Activated CD4-positive, alpha-beta T cell treated with anti-CD3 and anti-CD28 coated beads for 36 hours (primary cell): Measurements from ENCODE around the gene GCH1. TPM values are rescaled to one million over a fixed set of nuclear protein-coding genes. Genes with fewer than 3 reads are reported as not detected.

Source experiments
- ATAC-seq: fragments of 200-7000 bp; cut with Tn5 transposase; one replicate; pipeline ENCODE4 v1.10.0; 2021; ENCODE audit warnings: mild to moderate bottlenecking, moderate library complexity
- CTCF ChIA-PET: fragments of 350-600 bp; sonication (Branson Sonifier 250); formaldehyde crosslinking; loops from one replicate; lab custom pipeline; 2021; ENCODE audit warnings: antibody characterized with exemption; lab: Charles Lee
- POLR2A ChIA-PET: fragments of 350-600 bp; sonication (Branson Sonifier 250); formaldehyde crosslinking; loops from one replicate; lab custom pipeline; 2021; ENCODE audit warnings: antibody characterized with exemption, inconsistent platforms; lab: Charles Lee
- DNase-seq: peaks from one replicate; pipeline ENCODE4 v3.0.0-alpha.2; 2020
- H3K27ac Mint-ChIP-seq: one replicate; pipeline ENCODE4 v1.8.0; 2021; ENCODE audit warnings: mixed read lengths
- H3K27me3 Mint-ChIP-seq: one replicate; pipeline ENCODE4 v1.8.0; 2021; ENCODE audit warnings: mixed read lengths
- H3K36me3 Mint-ChIP-seq: one replicate; pipeline ENCODE4 v1.8.0; 2021; ENCODE audit warnings: low read depth, mixed read lengths
- H3K4me1 Mint-ChIP-seq: one replicate; pipeline ENCODE4 v1.8.0; 2021; ENCODE audit warnings: mixed read lengths
- H3K4me3 Mint-ChIP-seq: one replicate; pipeline ENCODE4 v1.8.0; 2021; ENCODE audit warnings: mild to moderate bottlenecking, moderate library complexity, mixed read lengths
- H3K9me3 Mint-ChIP-seq: one replicate; pipeline ENCODE4 v1.8.0; 2021; ENCODE audit warnings: low read depth, mixed read lengths
- intact Hi-C, 2 experiments: fragments of 100-400 bp; cut with DNase I in 1 of 2; cut with micrococcal nuclease in 1 of 2; formaldehyde crosslinking; loops; one replicate each; pipeline versions ENCODE4 v1.14.2 to v1.15.1; 2022 to 2024; cut with DNase I, micrococcal nuclease
- total RNA-seq, 2 experiments: library from RNA; stranded (reverse); gene quantifications; one replicate each; pipeline ENCODE4 v1.2.3, GENCODE V29; 2021

Gene GCH1, protein sequence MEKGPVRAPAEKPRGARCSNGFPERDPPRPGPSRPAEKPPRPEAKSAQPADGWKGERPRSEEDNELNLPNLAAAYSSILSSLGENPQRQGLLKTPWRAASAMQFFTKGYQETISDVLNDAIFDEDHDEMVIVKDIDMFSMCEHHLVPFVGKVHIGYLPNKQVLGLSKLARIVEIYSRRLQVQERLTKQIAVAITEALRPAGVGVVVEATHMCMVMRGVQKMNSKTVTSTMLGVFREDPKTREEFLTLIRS
- 10 to 100 TPM; 28.1 to 36.4 TPM for total RNA-seq

DNA sequence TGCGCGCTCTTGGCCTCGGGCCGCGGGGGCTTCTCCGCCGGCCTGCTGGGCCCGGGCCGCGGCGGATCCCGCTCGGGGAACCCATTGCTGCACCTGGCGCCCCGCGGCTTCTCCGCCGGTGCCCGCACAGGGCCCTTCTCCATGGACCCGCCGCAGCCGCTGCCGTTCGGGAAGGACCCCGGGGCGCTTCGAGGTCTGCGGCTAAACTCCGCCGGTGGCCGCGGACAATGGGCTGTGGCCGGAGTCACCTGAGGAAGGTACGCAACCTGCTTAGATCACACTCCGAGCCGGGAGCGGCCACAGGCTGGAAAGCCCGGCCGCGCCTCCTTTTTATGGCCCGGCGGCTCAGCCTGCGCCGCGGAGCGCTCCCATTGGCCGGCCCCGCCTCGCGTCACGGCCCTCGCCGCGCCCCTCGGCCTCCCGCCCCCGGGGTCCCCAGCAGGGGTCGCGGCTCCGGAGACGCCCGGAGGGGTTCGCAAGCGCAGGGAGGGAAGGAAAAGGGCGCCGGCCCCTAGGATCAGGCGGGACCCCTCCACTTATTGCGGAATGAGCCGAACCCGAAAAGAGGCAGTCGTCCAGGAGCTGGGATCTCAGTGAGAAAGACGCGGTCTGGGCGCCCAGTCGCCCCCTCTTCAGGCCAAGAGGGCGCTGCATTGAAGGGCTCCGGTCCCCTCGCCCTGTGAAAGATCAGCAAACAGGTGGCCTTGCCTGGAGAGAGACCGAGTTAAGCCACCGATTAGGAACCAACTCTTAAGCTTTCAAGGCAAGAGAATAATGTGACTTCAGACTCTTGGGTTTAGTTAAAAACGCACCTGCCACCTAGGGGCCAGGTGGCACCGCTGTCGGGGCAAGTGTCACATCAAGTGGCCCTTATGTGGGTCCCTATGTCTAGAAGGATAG lies at the start of gene GCH1:
Gene GCH1 (minus strand): TSS at position 306 of the 900 bp plus-strand sequence. CDS start 163 bp downstream, at position 143.
- Mint-ChIP-seq H3K27me3 (no peaks in the 10 kb centered on the region), H3K4me1 (peaks cover 26% of the 10 kb centered on the region), H3K4me3 (peak within 1 kb of the TSS; percentile 88), H3K9me3 (no peaks in the 10 kb centered on the region), H3K27ac (peak within 1 kb of the TSS; percentile 90), H3K36me3 (peaks cover 9% of the 10 kb centered on the region)
- peak; percentile 81 for DNase-seq
- POLR2A ChIA-PET: interaction anchor here (0.6 to 1.4 kb wide), 5 partner anchors 12 to 414 kb away, joined by 3 read pairs; no protein-coding TSS in a partner anchor
- ATAC-seq: peak; percentile 80
- CTCF ChIA-PET: interaction anchor here (0.7 to 5.6 kb wide), 9 partner anchors 9 to 418 kb away, joined by 3 to 42 read pairs (median 5); no protein-coding TSS in a partner anchor
- intact Hi-C loops: loop anchor here (1.0 to 10.0 kb wide), 11 partner anchors 20 to 460 kb away; partner anchors contain the start of genes MAPK1IP1L (in 2 of the 2), SOCS4 (in 2 of the 2), WDHD1 (in 2 of the 2) and CGRRF1 (in 1 of the 2)

DNA sequence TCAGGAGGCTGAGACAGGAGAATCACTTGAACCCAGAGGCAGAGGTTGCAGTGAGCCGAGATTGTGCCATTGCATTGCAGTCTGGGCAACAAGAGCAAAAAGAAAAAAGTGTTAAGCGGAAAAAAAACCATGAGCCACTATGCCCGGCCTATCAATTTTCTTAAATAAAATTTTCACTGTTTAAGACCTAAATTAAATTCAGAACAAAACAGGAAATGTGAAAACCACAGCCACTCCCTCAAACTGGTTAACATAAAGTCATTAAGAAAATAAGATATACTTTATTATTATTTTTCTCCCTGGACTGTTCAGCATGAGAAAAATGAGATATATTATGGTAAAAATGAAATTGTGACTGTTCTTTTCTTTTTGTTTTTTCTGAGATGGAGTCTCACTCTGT lies 44.6 kb upstream of the GCH1 start:
- peaks cover 2% of the 10 kb centered on the region for H3K4me1 Mint-ChIP-seq
- H3K27ac Mint-ChIP-seq: no peak overlapping the region
- POLR2A ChIA-PET: no interaction called here
- DNase-seq: no peak
- no peaks in the 10 kb centered on the region for H3K27me3 Mint-ChIP-seq
- no peaks in the 10 kb centered on the region for H3K9me3 Mint-ChIP-seq
- H3K36me3 Mint-ChIP-seq: peaks cover 57% of the 10 kb centered on the region
- intact Hi-C loops: no loop called here
- no peak for ATAC-seq
- CTCF ChIA-PET: no interaction called here
- H3K4me3 Mint-ChIP-seq: no peak overlapping the region

DNA sequence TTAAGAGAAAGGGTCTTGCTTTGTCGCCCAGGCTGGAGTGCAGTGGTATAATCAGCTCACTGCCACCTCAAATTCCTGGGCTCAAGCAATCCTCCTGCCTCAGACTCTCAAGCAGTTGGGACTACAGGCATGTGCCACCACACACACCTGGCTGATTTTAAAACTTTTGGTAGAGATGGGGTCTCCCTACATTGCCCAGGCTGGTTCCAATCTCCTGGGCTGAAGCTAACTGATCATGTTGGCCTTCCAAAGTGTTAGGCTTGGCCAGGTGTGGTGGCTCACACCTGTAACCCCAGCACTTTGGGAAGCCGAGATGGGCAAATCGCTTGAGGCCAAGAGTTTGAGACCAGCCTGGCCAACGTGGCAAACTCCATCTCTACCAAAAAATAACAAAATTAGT lies 43.9 kb upstream of the GCH1 start:
- H3K9me3 Mint-ChIP-seq: no peaks in the 10 kb centered on the region
- POLR2A ChIA-PET: interaction anchor here (0.7 kb wide), 1 partner anchor 332 kb away, joined by 3 read pairs; no protein-coding TSS in a partner anchor
- no peaks in the 10 kb centered on the region for H3K27me3 Mint-ChIP-seq
- no peak for ATAC-seq
- intact Hi-C loops: no loop called here
- peaks cover 2% of the 10 kb centered on the region for H3K4me1 Mint-ChIP-seq
- no peak overlapping the region for H3K27ac Mint-ChIP-seq
- no peak for DNase-seq
- peaks cover 57% of the 10 kb centered on the region for H3K36me3 Mint-ChIP-seq
- no peak overlapping the region for H3K4me3 Mint-ChIP-seq
- CTCF ChIA-PET: interaction anchor here (1.2 kb wide), 1 partner anchor 357 kb away, joined by 3 read pairs; no protein-coding TSS in a partner anchor

DNA sequence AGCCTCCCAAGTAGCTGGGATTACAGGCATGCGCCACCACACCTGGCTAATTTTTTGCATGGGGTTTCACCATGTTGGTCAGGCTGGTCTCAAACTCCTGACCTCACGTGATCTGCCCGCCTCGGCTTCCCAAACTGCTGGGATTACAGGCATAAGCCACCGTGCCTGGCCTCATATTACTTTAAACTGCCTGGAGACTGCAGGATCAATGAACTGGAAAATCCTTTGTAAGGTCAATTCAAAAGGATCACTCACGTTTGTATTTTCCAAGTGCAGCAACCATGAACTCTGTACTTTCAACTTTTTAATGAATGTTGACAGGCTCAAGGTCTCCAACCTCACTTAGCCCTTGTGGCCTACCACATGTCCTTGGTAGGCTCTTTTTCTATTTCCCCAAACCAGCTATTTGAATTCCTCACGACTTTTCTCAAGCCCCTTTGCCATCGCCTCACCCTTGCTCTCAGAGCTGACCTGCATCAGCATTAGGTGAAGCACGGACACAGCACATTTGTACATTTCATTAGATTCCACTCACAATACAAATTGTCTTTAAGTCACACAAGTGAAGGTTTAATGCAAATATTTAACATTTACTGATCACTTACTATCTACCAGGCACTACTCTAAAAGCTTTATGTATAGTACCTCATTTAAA lies 42.2 kb upstream of the GCH1 start:
- H3K27me3 Mint-ChIP-seq: no peaks in the 10 kb centered on the region
- no peaks in the 10 kb centered on the region for H3K9me3 Mint-ChIP-seq
- H3K36me3 Mint-ChIP-seq: peaks cover 55% of the 10 kb centered on the region
- ChIA-PET CTCF (interaction anchor here (1.2 kb wide), 1 partner anchor 359 kb away, joined by 3 read pairs; no protein-coding TSS in a partner anchor), POLR2A (no interaction called here)
- intact Hi-C loops: no loop called here
- no peak overlapping the region for H3K4me3 Mint-ChIP-seq
- H3K4me1 Mint-ChIP-seq: peaks cover 2% of the 10 kb centered on the region
- no peak overlapping the region for H3K27ac Mint-ChIP-seq
- DNase-seq (no peak), ATAC-seq (no peak)

DNA sequence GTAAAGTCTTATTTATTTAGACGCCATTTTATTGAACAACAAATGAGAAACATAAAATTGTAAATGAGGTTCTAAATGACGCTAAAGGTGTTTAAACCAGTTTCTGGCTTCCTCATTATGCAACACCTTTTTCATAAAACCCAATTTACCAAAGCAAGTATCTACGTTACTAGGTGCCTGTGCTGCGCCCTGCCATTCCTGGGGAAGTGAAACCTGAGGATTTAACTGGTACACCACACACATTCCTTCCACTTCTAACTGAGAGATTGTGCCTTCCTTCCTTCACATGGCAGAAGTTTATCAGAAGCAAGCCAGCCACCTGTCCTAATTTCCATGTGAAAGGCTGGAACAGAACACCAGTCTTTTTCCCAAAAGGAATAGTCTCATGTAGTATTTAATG lies 40.3 kb upstream of the GCH1 start:
- ChIA-PET CTCF (no interaction called here), POLR2A (no interaction called here)
- ATAC-seq: no peak
- Mint-ChIP-seq H3K27me3 (no peaks in the 10 kb centered on the region), H3K9me3 (no peaks in the 10 kb centered on the region), H3K36me3 (peaks cover 36% of the 10 kb centered on the region), H3K4me3 (no peak overlapping the region), H3K27ac (no peak overlapping the region), H3K4me1 (peaks cover 2% of the 10 kb centered on the region)
- no peak for DNase-seq
- intact Hi-C loops: no loop called here

DNA sequence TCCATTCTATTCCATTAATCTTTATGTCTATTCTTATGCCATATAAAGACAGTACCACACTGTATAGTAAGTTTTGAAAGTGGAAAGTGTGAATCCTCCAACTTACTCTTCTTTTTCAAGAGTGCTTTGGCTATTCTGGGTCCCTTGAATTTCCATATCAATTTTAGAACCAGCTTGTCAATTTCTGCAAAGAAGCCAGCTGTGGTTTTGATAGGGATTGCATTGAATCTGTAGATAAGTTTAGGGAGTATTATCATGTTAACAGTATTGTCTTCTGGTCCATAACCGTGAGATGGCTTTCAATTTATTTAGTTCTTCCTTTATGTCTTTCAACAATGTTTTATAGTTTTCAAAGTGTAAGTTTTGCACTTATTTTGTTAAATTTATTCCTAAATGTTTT lies 34.2 kb upstream of the GCH1 start:
- CTCF ChIA-PET: no interaction called here
- intact Hi-C loops: no loop called here
- H3K9me3 Mint-ChIP-seq: no peaks in the 10 kb centered on the region

DNA sequence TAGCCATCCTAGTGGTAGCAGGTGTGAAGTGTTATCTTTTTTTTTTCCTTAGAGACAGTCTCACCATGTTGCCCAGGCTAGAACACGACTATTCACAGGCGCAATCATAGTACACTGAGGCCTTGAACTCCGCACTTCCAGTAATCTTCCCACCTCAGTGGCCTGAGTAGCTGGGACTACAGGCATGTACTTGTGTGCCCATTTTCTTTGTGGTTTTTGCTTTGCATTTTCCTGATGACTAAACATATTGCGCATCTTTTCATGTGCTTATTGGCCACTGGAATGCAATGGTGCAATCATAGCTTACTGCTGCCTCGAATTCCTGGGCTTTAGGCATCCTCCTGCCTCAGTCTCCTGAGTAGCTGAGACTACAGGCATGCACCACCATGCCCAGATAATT lies 33.3 kb upstream of the GCH1 start:
- DNase-seq (no peak), ATAC-seq (no peak)
- no peak overlapping the region for H3K4me3 Mint-ChIP-seq
- ChIA-PET POLR2A (no interaction called here), CTCF (interaction anchor here (0.6 kb wide), 1 partner anchor 490 kb away, joined by 4 read pairs; no protein-coding TSS in a partner anchor)
- no peaks in the 10 kb centered on the region for H3K27me3 Mint-ChIP-seq
- H3K36me3 Mint-ChIP-seq: peaks cover 5% of the 10 kb centered on the region
- H3K27ac Mint-ChIP-seq: no peak overlapping the region
- intact Hi-C loops: no loop called here
- H3K9me3 Mint-ChIP-seq: no peaks in the 10 kb centered on the region
- H3K4me1 Mint-ChIP-seq: peaks cover 3% of the 10 kb centered on the region

More for the DNA sequence above, 34.2 kb upstream of the GCH1 start:
- Mint-ChIP-seq H3K4me1 (no peaks in the 10 kb centered on the region), H3K36me3 (peaks cover 8% of the 10 kb centered on the region), H3K27me3 (no peaks in the 10 kb centered on the region), H3K27ac (no peak overlapping the region), H3K4me3 (no peak overlapping the region)
- ATAC-seq (no peak), DNase-seq (no peak)
- POLR2A ChIA-PET: no interaction called here

DNA sequence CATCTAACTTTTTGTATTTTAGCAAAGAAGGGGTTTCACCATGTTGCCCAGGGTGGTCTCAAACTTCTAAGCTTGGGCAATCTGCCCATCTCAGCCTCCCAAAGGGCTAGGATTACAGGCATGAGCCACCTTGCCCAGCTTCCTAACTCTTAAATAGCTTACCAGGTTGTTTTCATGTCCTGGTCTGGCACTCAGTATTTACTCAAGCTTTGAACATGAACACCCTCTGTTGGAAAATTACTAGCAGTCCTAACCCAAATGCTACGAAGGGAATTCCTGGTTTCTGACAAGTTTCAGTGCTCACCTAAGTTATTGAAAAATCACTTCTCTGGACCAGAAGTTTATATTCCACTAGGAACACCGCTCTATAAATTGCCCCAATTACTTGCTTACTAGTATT lies 32.5 kb upstream of the GCH1 start:
- Mint-ChIP-seq H3K4me1 (peaks cover 3% of the 10 kb centered on the region), H3K27me3 (no peaks in the 10 kb centered on the region), H3K36me3 (peaks cover 2% of the 10 kb centered on the region), H3K27ac (no peak overlapping the region), H3K4me3 (no peak overlapping the region), H3K9me3 (no peaks in the 10 kb centered on the region)
- ChIA-PET CTCF (interaction anchor here (0.8 to 1.1 kb wide), 2 partner anchors 31 to 33 kb away, joined by 3 read pairs; no protein-coding TSS in a partner anchor), POLR2A (no interaction called here)
- DNase-seq (no peak), ATAC-seq (no peak)
- intact Hi-C loops: no loop called here

DNA sequence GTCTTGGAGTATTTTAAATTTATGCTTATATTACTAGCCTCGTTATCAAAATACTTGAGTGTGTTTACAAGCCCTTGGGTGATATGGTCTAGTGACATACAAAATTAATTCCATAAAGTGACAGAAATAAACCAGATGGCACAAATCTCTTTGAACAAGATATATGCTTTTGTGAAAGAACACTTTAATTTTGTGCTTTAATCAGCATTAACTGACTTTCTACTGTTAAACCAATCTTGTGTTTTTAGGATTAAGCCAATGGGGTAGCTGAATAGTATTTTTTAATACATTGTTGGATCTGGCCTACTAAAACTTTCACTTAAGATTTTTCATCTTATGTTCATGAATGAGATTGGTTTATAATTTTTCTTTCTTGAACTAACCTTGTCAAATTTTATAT lies 30.4 kb upstream of the GCH1 start:
- ChIA-PET CTCF (no interaction called here), POLR2A (no interaction called here)
- H3K4me3 Mint-ChIP-seq: no peak overlapping the region
- H3K9me3 Mint-ChIP-seq: no peaks in the 10 kb centered on the region
- H3K4me1 Mint-ChIP-seq: peaks cover 3% of the 10 kb centered on the region
- no peaks in the 10 kb centered on the region for H3K27me3 Mint-ChIP-seq
- intact Hi-C loops: no loop called here
- H3K36me3 Mint-ChIP-seq: peaks cover 2% of the 10 kb centered on the region
- DNase-seq (no peak), ATAC-seq (no peak)
- H3K27ac Mint-ChIP-seq: no peak overlapping the region

DNA sequence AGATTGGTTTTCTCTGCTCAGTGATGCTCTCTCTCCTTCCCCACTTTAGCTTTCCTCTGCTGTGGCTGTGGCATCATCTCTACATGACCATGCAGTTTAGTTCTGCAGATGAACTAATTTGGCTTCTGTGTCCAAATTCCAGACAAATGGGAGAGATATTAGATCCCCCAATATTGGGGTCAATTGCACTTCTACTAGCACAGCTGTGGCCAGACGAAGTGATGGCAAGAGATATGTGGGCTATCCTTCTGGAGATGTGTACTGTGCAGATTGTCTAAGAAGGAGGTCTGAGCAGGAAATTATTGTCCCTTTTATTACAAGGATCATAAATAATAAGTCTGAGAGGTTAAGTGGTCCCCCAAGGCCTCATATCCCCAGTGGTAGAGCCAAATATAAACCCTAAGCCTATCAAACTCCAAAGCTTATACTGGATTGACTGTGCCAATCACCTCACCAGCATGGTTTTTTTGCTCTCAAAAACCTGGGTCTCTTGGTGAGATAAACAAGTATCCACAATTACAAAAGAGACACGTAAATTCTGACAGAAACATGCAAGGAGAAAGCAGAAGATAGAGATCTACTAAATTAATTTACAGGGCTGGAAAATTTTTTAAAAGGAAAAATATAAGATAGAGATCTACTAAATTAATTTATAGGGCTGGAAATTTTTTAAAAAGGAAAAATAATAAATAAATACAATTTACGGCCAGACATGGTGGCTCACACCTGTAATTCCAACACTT lies 29.1 kb upstream of the GCH1 start:
- Mint-ChIP-seq H3K9me3 (no peaks in the 10 kb centered on the region), H3K4me1 (peaks cover 3% of the 10 kb centered on the region), H3K27ac (no peak overlapping the region), H3K36me3 (peaks cover under 1% of the 10 kb centered on the region), H3K27me3 (no peaks in the 10 kb centered on the region), H3K4me3 (no peak overlapping the region)
- intact Hi-C loops: no loop called here
- CTCF ChIA-PET: interaction anchor here (0.6 kb wide), 1 partner anchor 125 kb away, joined by 3 read pairs; no protein-coding TSS in a partner anchor
- POLR2A ChIA-PET: no interaction called here
- DNase-seq: no peak
- ATAC-seq: no peak
